Measurements from ENCODE around the gene GAS6. TPM values are rescaled to one million over a fixed set of nuclear protein-coding genes. Genes with fewer than 3 reads are reported as not detected.

Gene GAS6
- total RNA-seq, 1 donor from 2014 or later: 14.8 TPM

- H3K4me1 Mint-ChIP-seq (ENCODE audit: unreplicated experiment): no peaks in the 10 kb centered on the region
- TF ChIP-seq CTCF (IDR thresholded peaks at IDR 0.05): no peak
- H3K9me3 Mint-ChIP-seq (ENCODE audit: unreplicated experiment): peaks cover 27% of the 10 kb centered on the region
- H3K27me3 Mint-ChIP-seq (ENCODE audit: unreplicated experiment): peaks cover 10% of the 10 kb centered on the region
- DNase-seq (ENCODE audit: extremely low spot score, unreplicated experiment): peak; percentile 27
- no peak overlapping the region for H3K4me3 Mint-ChIP-seq (ENCODE audit: unreplicated experiment)
- H3K36me3 Mint-ChIP-seq (ENCODE audit: unreplicated experiment): peaks cover 6% of the 10 kb centered on the region
- H3K27ac Mint-ChIP-seq (ENCODE audit: unreplicated experiment): no peak overlapping the region
These were observed 24.9 kb upstream of the GAS6 start for GRCh38 chr13:113888701-113889330.

- Mint-ChIP-seq H3K27me3 (ENCODE audit: unreplicated experiment) (peaks cover 10% of the 10 kb centered on the region), H3K4me3 (ENCODE audit: unreplicated experiment) (no peak overlapping the region), H3K9me3 (ENCODE audit: unreplicated experiment) (peaks cover 16% of the 10 kb centered on the region), H3K27ac (ENCODE audit: unreplicated experiment) (no peak overlapping the region), H3K4me1 (ENCODE audit: unreplicated experiment) (peaks cover 2% of the 10 kb centered on the region), H3K36me3 (ENCODE audit: unreplicated experiment) (peaks cover 6% of the 10 kb centered on the region)
- DNase-seq (ENCODE audit: extremely low spot score, unreplicated experiment): peak; percentile 21
- no peak for TF ChIP-seq CTCF (IDR thresholded peaks at IDR 0.05)
These were observed 23.9 kb upstream of the GAS6 start for GRCh38 chr13:113887700-113888201.

GRCh38 chr13:113886561-113887112, 22.8 kb upstream of the GAS6 start:
- peaks cover 5% of the 10 kb centered on the region for H3K9me3 Mint-ChIP-seq (ENCODE audit: unreplicated experiment)
- peaks cover 11% of the 10 kb centered on the region for H3K4me1 Mint-ChIP-seq (ENCODE audit: unreplicated experiment)
- peaks cover 7% of the 10 kb centered on the region for H3K27me3 Mint-ChIP-seq (ENCODE audit: unreplicated experiment)
- DNase-seq (ENCODE audit: extremely low spot score, unreplicated experiment): peak; percentile 72
- no peak for TF ChIP-seq CTCF (IDR thresholded peaks at IDR 0.05)
- H3K4me3 Mint-ChIP-seq (ENCODE audit: unreplicated experiment): no peak overlapping the region
- no peaks in the 10 kb centered on the region for H3K36me3 Mint-ChIP-seq (ENCODE audit: unreplicated experiment)
- H3K27ac Mint-ChIP-seq (ENCODE audit: unreplicated experiment): no peak overlapping the region

- Mint-ChIP-seq H3K4me1 (ENCODE audit: unreplicated experiment) (peaks cover 12% of the 10 kb centered on the region), H3K27me3 (ENCODE audit: unreplicated experiment) (peaks cover 7% of the 10 kb centered on the region)
- no peak for TF ChIP-seq CTCF (IDR thresholded peaks at IDR 0.05)
These were observed 20.9 kb upstream of the GAS6 start for GRCh38 chr13:113884821-113885220.

GRCh38 chr13:113883921-113884804, 20.3 kb upstream of the GAS6 start:
- Mint-ChIP-seq H3K4me1 (ENCODE audit: unreplicated experiment) (peaks cover 13% of the 10 kb centered on the region), H3K27ac (ENCODE audit: unreplicated experiment) (no peak overlapping the region), H3K36me3 (ENCODE audit: unreplicated experiment) (no peaks in the 10 kb centered on the region), H3K4me3 (ENCODE audit: unreplicated experiment) (no peak overlapping the region), H3K9me3 (ENCODE audit: unreplicated experiment) (no peaks in the 10 kb centered on the region), H3K27me3 (ENCODE audit: unreplicated experiment) (peaks cover 7% of the 10 kb centered on the region)
- DNase-seq (ENCODE audit: extremely low spot score, unreplicated experiment): peak; percentile 85
- TF ChIP-seq CTCF (IDR thresholded peaks at IDR 0.05): no peak

More at GRCh38 chr13:113884821-113885220, 20.9 kb upstream of the GAS6 start:
- no peaks in the 10 kb centered on the region for H3K9me3 Mint-ChIP-seq (ENCODE audit: unreplicated experiment)
- peak; percentile 32 for DNase-seq (ENCODE audit: extremely low spot score, unreplicated experiment)
- H3K4me3 Mint-ChIP-seq (ENCODE audit: unreplicated experiment): no peak overlapping the region
- H3K27ac Mint-ChIP-seq (ENCODE audit: unreplicated experiment): no peak overlapping the region
- no peaks in the 10 kb centered on the region for H3K36me3 Mint-ChIP-seq (ENCODE audit: unreplicated experiment)
